ENCODE measurements around the gene ZNF280A.

GRCh38 chr22:22550789-22551434 is 30.8 kb upstream of the ZNF280A start:
- TF ChIP-seq POLR2A (IDR thresholded peaks at IDR 0.05) (no peak), CTCF (IDR thresholded peaks at IDR 0.05) (no peak)

Data from heart left ventricle (tissue), 13 donors.